Mesendoderm (in vitro differentiated cells): Measurements from ENCODE around the gene DNAH3.
A peak's percentile ranks its signal among the peaks of the same experiment; 100 is the strongest.

ENCODE experiments used
- DNase-seq: peaks from one replicate; pipeline ENCODE4 v3.0.0; 2013
- H2AK5ac ChIP-seq: 2 replicates; pipeline ENCODE4 v1.6.1; 2013; ENCODE audit warnings: low read length, inconsistent platforms
- H2BK120ac ChIP-seq: 2 replicates; pipeline ENCODE4 v1.6.1; 2013; ENCODE audit warnings: low read depth, mild to moderate bottlenecking, low read length, moderate library complexity, mixed read lengths
- H2BK15ac ChIP-seq: replicated peaks from 2 replicates; pipeline ENCODE4 v1.6.1; 2013; ENCODE audit warnings: low read depth, mild to moderate bottlenecking, moderate library complexity
- H2BK5ac ChIP-seq: 2 replicates; pipeline ENCODE4 v1.6.1; 2013; ENCODE audit warnings: low read length, inconsistent platforms
- H3K18ac ChIP-seq: 2 replicates; pipeline ENCODE4 v1.6.1; 2013; ENCODE audit warnings: mild to moderate bottlenecking, low read length, mixed read lengths
- H3K23ac ChIP-seq: one replicate; pipeline ENCODE4 v1.6.1; 2013; ENCODE audit warnings: low read length
- H3K27ac ChIP-seq: 2 replicates; pipeline ENCODE4 v1.5.1; 2013; ENCODE audit warnings: low read depth, mild to moderate bottlenecking, inconsistent platforms, low read length, moderate library complexity
- H3K27me3 ChIP-seq: 2 replicates; pipeline ENCODE4 v1.6.1; 2013; ENCODE audit warnings: low read length, control low read depth, mild to moderate bottlenecking, inconsistent platforms; ENCODE audit not compliant: insufficient read depth, poor library complexity
- H3K36me3 ChIP-seq: 2 replicates; pipeline ENCODE4 v1.6.1; 2013; ENCODE audit warnings: low read length, inconsistent platforms; ENCODE audit not compliant: control insufficient read depth, insufficient read depth
- H3K4ac ChIP-seq: one replicate; pipeline ENCODE4 v1.6.1; 2013; ENCODE audit warnings: low read depth, mild to moderate bottlenecking, low read length, moderate library complexity
- H3K4me1 ChIP-seq: 2 replicates; pipeline ENCODE4 v1.6.1; 2013; ENCODE audit warnings: low read depth, low read length, inconsistent platforms; ENCODE audit not compliant: control insufficient read depth
- H3K4me2 ChIP-seq: 2 replicates; pipeline ENCODE4 v1.6.1; 2013; ENCODE audit warnings: low read length
- H3K4me3 ChIP-seq: 2 replicates; pipeline ENCODE4 v1.5.1; 2013; ENCODE audit warnings: mild to moderate bottlenecking, low read length
- H3K56ac ChIP-seq: one replicate; pipeline ENCODE4 v1.6.1; 2013; ENCODE audit warnings: low read length
- H3K79me1 ChIP-seq: 2 replicates; pipeline ENCODE4 v1.6.1; 2013; ENCODE audit warnings: low read length, inconsistent platforms
- H3K79me2 ChIP-seq: 2 replicates; pipeline ENCODE4 v1.6.1; 2013; ENCODE audit warnings: mild to moderate bottlenecking, low read length; ENCODE audit not compliant: control insufficient read depth, insufficient read depth
- H3K9ac ChIP-seq: 2 replicates; pipeline ENCODE4 v1.6.1; 2013; ENCODE audit warnings: low read length, inconsistent platforms
- H4K5ac ChIP-seq: one replicate; pipeline ENCODE4 v1.6.1; 2013; ENCODE audit warnings: low read length
- H4K8ac ChIP-seq: one replicate; pipeline ENCODE4 v1.6.1; 2013; ENCODE audit warnings: low read depth, mild to moderate bottlenecking, control low read depth, low read length, moderate library complexity
- WGBS: extraction: QIAGEN DNeasy Blood & Tissue Kit; methylation state at CpG from one replicate; pipeline ENCODE4 v1.1.7; 2013; ENCODE audit warnings: low lambda C conversion rate, missing lambda C conversion rate; ENCODE audit not compliant: insufficient coverage; ENCODE audit errors: extremely low coverage; 5-methylcytosine and 5-hydroxymethylcytosine counted together

DNAH3 gene

DNA sequence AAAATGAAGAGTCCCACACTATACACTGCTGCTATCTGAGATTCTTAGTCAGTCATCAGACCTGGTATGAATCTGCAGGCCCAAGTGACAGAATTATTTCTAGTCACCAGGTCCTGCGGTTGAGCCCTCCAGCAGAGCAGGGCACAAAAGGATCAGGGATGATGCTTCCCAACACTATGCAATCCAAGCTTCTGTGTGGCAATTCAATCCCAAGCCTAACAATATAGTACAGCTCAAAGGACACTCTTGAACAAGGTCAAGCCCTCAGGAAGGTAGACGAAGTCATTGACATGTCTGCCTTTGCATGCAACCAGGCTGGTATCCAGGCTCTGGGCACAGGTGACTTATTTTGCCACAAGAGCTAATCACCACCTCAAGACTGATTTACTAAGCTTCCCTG lies 256.3 kb downstream of the DNAH3 start:
- no peak overlapping the region for H3K18ac ChIP-seq
- H2BK5ac ChIP-seq = no peak overlapping the region
- H3K56ac ChIP-seq = no peak overlapping the region
- DNase-seq = no peak
- whole genome bisulfite sequencing = no CpG with 5 or more reads among the region's 2 CpGs
- H3K23ac ChIP-seq = no peak overlapping the region
- no peak overlapping the region for H2BK15ac ChIP-seq
- no peak overlapping the region for H4K8ac ChIP-seq
- no peak overlapping the region for H2AK5ac ChIP-seq
- H2BK120ac ChIP-seq = no peak overlapping the region
- no peak overlapping the region for H3K27ac ChIP-seq
- H3K4ac ChIP-seq = no peak overlapping the region
- peaks cover 2% of the 10 kb centered on the region for H3K4me1 ChIP-seq
- no peak overlapping the region for H3K4me2 ChIP-seq
- no peaks in the 10 kb centered on the region for H3K36me3 ChIP-seq
- H3K9ac ChIP-seq = no peak overlapping the region
- no peak overlapping the region for H4K5ac ChIP-seq
- peaks cover 27% of the 10 kb centered on the region for H3K79me1 ChIP-seq
- no peaks in the 10 kb centered on the region for H3K27me3 ChIP-seq
- H3K4me3 ChIP-seq = no peak overlapping the region
- H3K79me2 ChIP-seq = peaks cover 47% of the 10 kb centered on the region

DNA sequence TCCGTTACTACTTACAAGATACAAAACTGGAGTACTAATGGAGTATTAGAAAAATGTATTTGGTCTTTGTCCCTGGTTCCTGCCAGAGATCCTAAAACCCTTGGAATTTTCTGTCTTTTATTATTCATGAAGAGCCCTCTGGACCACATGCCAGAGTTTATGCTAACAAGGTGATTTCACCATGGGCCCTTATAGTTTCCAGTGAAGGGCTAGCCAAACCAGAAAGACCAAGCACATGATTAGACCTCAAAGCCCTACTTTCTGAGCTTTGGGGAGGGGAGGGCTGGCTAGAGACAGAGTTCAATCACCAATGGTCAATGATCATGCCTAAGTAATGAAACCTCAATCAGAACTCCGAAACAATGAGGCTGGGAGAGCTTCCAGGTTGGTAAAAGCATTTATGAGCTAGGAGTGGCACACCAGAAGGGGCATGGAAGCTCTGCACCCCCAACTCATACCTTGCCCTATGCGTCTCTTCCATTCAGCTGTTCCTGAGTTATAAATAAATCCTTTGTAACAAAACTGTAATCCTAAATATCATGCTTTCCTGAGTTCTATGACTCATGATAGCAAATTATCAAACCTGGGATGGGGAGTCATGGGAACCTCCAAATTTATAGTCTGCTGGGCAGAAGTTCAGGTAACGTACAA lies 260.9 kb downstream of the DNAH3 start:
- Histone ChIP-seq H2AK5ac (no peak overlapping the region), H3K4ac (no peak overlapping the region), H3K79me1 (peaks cover 20% of the 10 kb centered on the region), H4K8ac (no peak overlapping the region), H4K5ac (no peak overlapping the region), H3K18ac (no peak overlapping the region), H2BK15ac (no peak overlapping the region), H3K36me3 (no peaks in the 10 kb centered on the region), H3K4me3 (no peak overlapping the region), H3K79me2 (peaks cover 18% of the 10 kb centered on the region), H2BK5ac (no peak overlapping the region), H3K56ac (no peak overlapping the region), H3K27me3 (no peaks in the 10 kb centered on the region), H3K9ac (no peak overlapping the region), H3K4me2 (no peak overlapping the region), H3K27ac (no peak overlapping the region), H3K4me1 (no peaks in the 10 kb centered on the region), H3K23ac (no peak overlapping the region), H2BK120ac (no peak overlapping the region)
- WGBS = no CpG with 5 or more reads among the region's 4 CpGs
- DNase-seq = peak; percentile 50

DNA sequence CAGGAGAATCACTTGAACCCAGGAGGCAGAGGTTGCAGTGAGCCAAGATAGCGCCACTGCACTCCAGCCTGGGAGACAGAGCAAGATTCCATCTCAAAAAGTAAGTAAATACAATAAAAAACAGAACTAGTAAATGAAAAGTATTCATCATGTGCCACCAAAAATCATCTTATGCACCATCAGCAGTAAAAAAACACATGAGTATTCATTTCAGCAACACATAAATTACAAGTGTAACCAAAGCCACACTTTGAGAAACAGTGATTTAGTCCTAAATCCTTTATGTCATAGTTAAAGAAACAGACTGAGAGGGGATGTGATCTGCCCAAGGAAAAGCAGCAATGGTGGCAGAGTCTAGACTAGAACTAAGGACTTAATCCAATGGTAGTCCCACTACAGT lies 263.4 kb downstream of the DNAH3 start:
- Histone ChIP-seq H3K56ac (no peak overlapping the region), H2BK120ac (no peak overlapping the region), H2AK5ac (no peak overlapping the region), H4K8ac (no peak overlapping the region), H3K79me2 (peaks cover 12% of the 10 kb centered on the region), H3K4me3 (no peak overlapping the region), H3K27ac (no peak overlapping the region), H3K23ac (no peak overlapping the region), H3K27me3 (no peaks in the 10 kb centered on the region), H3K79me1 (peaks cover 12% of the 10 kb centered on the region), H2BK5ac (no peak overlapping the region), H3K9ac (no peak overlapping the region), H3K4me1 (no peaks in the 10 kb centered on the region), H3K18ac (no peak overlapping the region), H3K4me2 (no peak overlapping the region), H3K36me3 (no peaks in the 10 kb centered on the region), H4K5ac (no peak overlapping the region), H3K4ac (no peak overlapping the region), H2BK15ac (no peak overlapping the region)
- WGBS = no CpG with 5 or more reads among the region's 1 CpG
- DNase-seq = no peak

DNA sequence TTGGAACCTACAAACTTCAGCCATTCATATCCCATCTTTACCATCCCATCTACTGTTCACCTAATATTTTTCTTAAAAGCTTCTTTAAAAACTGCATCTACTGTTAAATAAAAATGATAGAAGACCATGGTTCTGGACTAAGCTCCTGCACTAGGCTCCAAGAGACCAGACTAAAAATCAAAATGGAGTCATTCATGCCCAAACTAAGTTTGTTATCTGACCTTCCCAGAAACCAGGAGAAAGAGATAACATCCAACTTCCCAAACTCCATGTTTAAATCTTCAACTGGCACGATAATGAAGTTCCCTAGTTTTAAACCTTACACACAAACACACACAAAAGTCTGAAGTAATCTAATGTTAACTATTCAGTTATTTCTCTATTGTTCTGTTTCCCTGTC lies 264.3 kb downstream of the DNAH3 start:
- H3K4ac ChIP-seq = no peak overlapping the region
- no peak overlapping the region for H3K4me3 ChIP-seq
- no peak overlapping the region for H4K8ac ChIP-seq
- DNase-seq = no peak
- no peak overlapping the region for H3K9ac ChIP-seq
- no peaks in the 10 kb centered on the region for H3K36me3 ChIP-seq
- peaks cover 12% of the 10 kb centered on the region for H3K79me1 ChIP-seq
- no CpG with 5 or more reads among the region's 1 CpG for WGBS
- no peak overlapping the region for H2BK15ac ChIP-seq
- no peaks in the 10 kb centered on the region for H3K27me3 ChIP-seq
- H2BK5ac ChIP-seq = no peak overlapping the region
- peaks cover 9% of the 10 kb centered on the region for H3K79me2 ChIP-seq
- H2BK120ac ChIP-seq = no peak overlapping the region
- H3K27ac ChIP-seq = no peak overlapping the region
- H4K5ac ChIP-seq = no peak overlapping the region
- no peaks in the 10 kb centered on the region for H3K4me1 ChIP-seq
- H3K4me2 ChIP-seq = no peak overlapping the region
- no peak overlapping the region for H3K56ac ChIP-seq
- H3K18ac ChIP-seq = no peak overlapping the region
- H3K23ac ChIP-seq = no peak overlapping the region
- H2AK5ac ChIP-seq = no peak overlapping the region

DNA sequence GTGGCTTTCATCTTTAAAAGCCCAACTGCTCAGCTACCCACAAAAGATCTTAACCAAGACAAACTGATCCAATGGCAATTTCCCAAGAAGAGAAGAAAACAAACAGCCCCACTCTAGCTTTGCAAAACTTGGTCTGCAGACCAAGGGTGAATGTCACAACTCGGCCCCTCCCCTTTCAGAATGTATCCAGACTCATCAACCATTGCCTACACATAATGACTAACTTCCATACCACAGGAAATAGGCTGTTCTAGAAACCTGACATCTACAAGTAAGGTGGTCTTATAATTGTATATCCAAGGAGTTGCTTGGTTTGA lies 266.4 kb downstream of the DNAH3 start:
- Histone ChIP-seq H3K4me3 (no peak overlapping the region), H2BK120ac (no peak overlapping the region), H3K9ac (no peak overlapping the region), H2BK5ac (no peak overlapping the region), H3K79me2 (peaks cover 5% of the 10 kb centered on the region), H3K79me1 (peaks cover 9% of the 10 kb centered on the region), H3K27ac (no peak overlapping the region), H4K8ac (no peak overlapping the region), H3K4me1 (no peaks in the 10 kb centered on the region), H3K4me2 (no peak overlapping the region), H3K36me3 (no peaks in the 10 kb centered on the region), H2BK15ac (no peak overlapping the region), H3K56ac (no peak overlapping the region), H3K4ac (no peak overlapping the region), H4K5ac (no peak overlapping the region), H3K18ac (no peak overlapping the region), H2AK5ac (no peak overlapping the region), H3K23ac (no peak overlapping the region), H3K27me3 (no peaks in the 10 kb centered on the region)
- WGBS = no CpG with 5 or more reads among the region's 1 CpG
- DNase-seq = no peak

DNA sequence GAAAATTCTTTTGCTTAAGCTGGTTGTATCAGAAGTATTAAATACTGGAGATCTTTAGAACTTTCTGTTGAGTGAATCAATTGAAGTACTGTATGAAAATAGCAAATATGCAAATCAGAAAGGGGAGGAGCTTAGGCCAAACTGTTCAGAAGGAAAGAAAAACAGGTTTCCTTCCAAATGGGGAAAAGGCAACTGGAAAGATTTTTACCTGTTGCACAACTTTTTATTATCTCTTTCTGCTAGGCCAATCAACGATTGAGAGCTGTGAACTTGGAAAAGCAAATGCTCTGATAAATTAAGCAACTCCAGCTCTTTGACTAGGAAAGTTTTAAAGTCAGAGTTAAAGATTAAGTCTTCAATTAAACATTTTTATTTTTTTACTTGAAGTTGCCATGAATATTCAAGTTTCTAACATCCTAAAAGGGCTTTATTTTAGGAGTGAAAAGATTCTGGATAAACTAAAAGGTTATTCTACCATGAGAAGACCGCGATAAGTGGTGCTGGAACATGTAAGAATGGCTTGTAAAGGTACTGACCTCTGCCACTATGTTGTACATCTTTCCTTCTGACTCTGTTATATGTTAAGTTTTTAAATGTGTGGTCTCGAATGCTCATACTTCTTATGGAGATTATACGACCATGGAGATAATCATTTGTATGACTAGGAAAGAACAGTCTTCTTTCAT lies 266.9 kb downstream of the DNAH3 start:
- Histone ChIP-seq H3K4me2 (no peak overlapping the region), H3K9ac (no peak overlapping the region), H3K4me1 (peaks cover 2% of the 10 kb centered on the region), H3K36me3 (no peaks in the 10 kb centered on the region), H3K18ac (no peak overlapping the region), H3K79me1 (peaks cover 9% of the 10 kb centered on the region), H3K23ac (no peak overlapping the region), H3K79me2 (peaks cover 5% of the 10 kb centered on the region), H3K27me3 (no peaks in the 10 kb centered on the region), H4K5ac (no peak overlapping the region), H3K4ac (no peak overlapping the region), H2BK15ac (no peak overlapping the region), H3K4me3 (no peak overlapping the region), H3K27ac (no peak overlapping the region), H3K56ac (no peak overlapping the region), H2BK120ac (no peak overlapping the region), H2BK5ac (no peak overlapping the region), H2AK5ac (no peak overlapping the region), H4K8ac (no peak overlapping the region)
- DNase-seq = no peak
- whole genome bisulfite sequencing = no CpG with 5 or more reads among the region's 5 CpGs
